DND-41 (cell line): Measurements from ENCODE around the gene STRN.

ENCODE experiments used
- ATAC-seq: fragments of 200-7000 bp; cut with Tn5 transposase; 3 replicates; pipeline ENCODE4 v1.9.1; 2021; ENCODE audit warnings: low read depth; ENCODE audit not compliant: insufficient read depth
- DNase-seq: peaks from one replicate; pipeline ENCODE4 v3.0.0-alpha.2; 2020
- H2AFZ ChIP-seq: 2 replicates; pipeline ENCODE4 v1.6.0; 2012; ENCODE audit warnings: low read depth, low read length
- H3K27ac ChIP-seq: 2 replicates; pipeline ENCODE4 v1.5.1; 2012; ENCODE audit warnings: low read length, inconsistent platforms
- H3K27me3 ChIP-seq: fragments of 200-600 bp; sonication (generic); 2 replicates; pipeline ENCODE4 v1.6.0; 2012; ENCODE audit warnings: low read length, mild to moderate bottlenecking, inconsistent platforms; ENCODE audit not compliant: insufficient read depth, poor library complexity
- H3K36me3 ChIP-seq: 2 replicates; pipeline ENCODE4 v1.5.1; 2012; ENCODE audit warnings: low read length, inconsistent platforms; ENCODE audit not compliant: insufficient read depth
- H3K4me1 ChIP-seq: 2 replicates; pipeline ENCODE4 v1.5.1; 2012; ENCODE audit warnings: mild to moderate bottlenecking, low read length; ENCODE audit not compliant: insufficient read depth
- H3K4me2 ChIP-seq: 2 replicates; pipeline ENCODE4 v1.6.0; 2012; ENCODE audit warnings: mild to moderate bottlenecking, moderate library complexity, low read length, inconsistent platforms; ENCODE audit not compliant: insufficient read depth
- H3K4me3 ChIP-seq, 2 experiments: fragments of 200-600 bp in 1 of 2; shearing (Covaris generic) in 1 of 2; 2 replicates each; pipeline ENCODE4 v1.5.1; 2012 to 2016; ENCODE audit warnings: inconsistent platforms in 2 of 2, low read length in 2 of 2, mild to moderate bottlenecking in 2 of 2, low read depth in 1 of 2, moderate library complexity in 1 of 2
- H3K79me2 ChIP-seq: 2 replicates; pipeline ENCODE4 v1.6.0; 2012; ENCODE audit warnings: low read length, inconsistent platforms; ENCODE audit not compliant: insufficient read depth
- H3K9ac ChIP-seq: 2 replicates; pipeline ENCODE4 v1.6.0; 2012; ENCODE audit warnings: low read depth, mild to moderate bottlenecking, inconsistent platforms, low read length, moderate library complexity
- H3K9me3 ChIP-seq: 2 replicates; pipeline ENCODE4 v1.5.1; 2012; ENCODE audit warnings: low read length, moderate library complexity, mild to moderate bottlenecking, inconsistent platforms; ENCODE audit not compliant: insufficient read depth, severe bottlenecking
- H4K20me1 ChIP-seq: 2 replicates; pipeline ENCODE4 v1.6.0; 2012; ENCODE audit warnings: low read length; ENCODE audit not compliant: insufficient read depth
- EZH2 ChIP-seq: IDR thresholded peaks from 3 replicates; pipeline ENCODE4 v1.6.1; 2012; ENCODE audit warnings: borderline replicate concordance, low read depth, mild to moderate bottlenecking, moderate library complexity, low read length, inconsistent platforms; ENCODE audit not compliant: severe bottlenecking
- TF ChIP-seq, protein P1 (sequence below): IDR thresholded peaks from 2 replicates; pipeline ENCODE4 v1.5.1; 2012; ENCODE audit warnings: borderline replicate concordance, low read length, moderate library complexity, mild to moderate bottlenecking; ENCODE audit not compliant: poor library complexity, severe bottlenecking; ENCODE audit errors: extremely low read depth

The STRN gene

GRCh38 chr2:36921984-36922383 is 44.4 kb downstream of the STRN start:
- H3K79me2 ChIP-seq: no peaks in the 10 kb centered on the region
- H3K9ac ChIP-seq: no peak overlapping the region
- H3K27me3 ChIP-seq: no peaks in the 10 kb centered on the region
- H3K27ac ChIP-seq: no peak overlapping the region
- no peak overlapping the region for H3K4me2 ChIP-seq
- no peak overlapping the region for H3K4me3 ChIP-seq
- no peak for ATAC-seq
- no peak for DNase-seq
- H4K20me1 ChIP-seq: no peaks in the 10 kb centered on the region
- H3K4me1 ChIP-seq: no peaks in the 10 kb centered on the region
- H2AFZ ChIP-seq: no peak overlapping the region
- no peaks in the 10 kb centered on the region for H3K9me3 ChIP-seq
- no peaks in the 10 kb centered on the region for H3K36me3 ChIP-seq
- no peak for TF ChIP-seq EZH2
- TF ChIP-seq, protein P1, sequence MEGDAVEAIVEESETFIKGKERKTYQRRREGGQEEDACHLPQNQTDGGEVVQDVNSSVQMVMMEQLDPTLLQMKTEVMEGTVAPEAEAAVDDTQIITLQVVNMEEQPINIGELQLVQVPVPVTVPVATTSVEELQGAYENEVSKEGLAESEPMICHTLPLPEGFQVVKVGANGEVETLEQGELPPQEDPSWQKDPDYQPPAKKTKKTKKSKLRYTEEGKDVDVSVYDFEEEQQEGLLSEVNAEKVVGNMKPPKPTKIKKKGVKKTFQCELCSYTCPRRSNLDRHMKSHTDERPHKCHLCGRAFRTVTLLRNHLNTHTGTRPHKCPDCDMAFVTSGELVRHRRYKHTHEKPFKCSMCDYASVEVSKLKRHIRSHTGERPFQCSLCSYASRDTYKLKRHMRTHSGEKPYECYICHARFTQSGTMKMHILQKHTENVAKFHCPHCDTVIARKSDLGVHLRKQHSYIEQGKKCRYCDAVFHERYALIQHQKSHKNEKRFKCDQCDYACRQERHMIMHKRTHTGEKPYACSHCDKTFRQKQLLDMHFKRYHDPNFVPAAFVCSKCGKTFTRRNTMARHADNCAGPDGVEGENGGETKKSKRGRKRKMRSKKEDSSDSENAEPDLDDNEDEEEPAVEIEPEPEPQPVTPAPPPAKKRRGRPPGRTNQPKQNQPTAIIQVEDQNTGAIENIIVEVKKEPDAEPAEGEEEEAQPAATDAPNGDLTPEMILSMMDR: no peak

- H3K79me2 ChIP-seq: no peaks in the 10 kb centered on the region
- TF ChIP-seq EZH2: no peak
- TF ChIP-seq, protein P1: no peak
- no peaks in the 10 kb centered on the region for H3K27me3 ChIP-seq
- H4K20me1 ChIP-seq: no peaks in the 10 kb centered on the region
- no peak for DNase-seq
- H3K4me1 ChIP-seq: no peaks in the 10 kb centered on the region
- H3K4me2 ChIP-seq: no peak overlapping the region
- no peak overlapping the region for H3K27ac ChIP-seq
- no peak overlapping the region for H2AFZ ChIP-seq
- no peaks in the 10 kb centered on the region for H3K9me3 ChIP-seq
- H3K4me3 ChIP-seq: no peak overlapping the region
- ATAC-seq: no peak
- H3K36me3 ChIP-seq: peaks cover 4% of the 10 kb centered on the region; the same call in 1 of the 2 replicates
- no peak overlapping the region for H3K9ac ChIP-seq
Observed at GRCh38 chr2:36919041-36919837, 47.1 kb downstream of the STRN start.

GRCh38 chr2:36918307-36918706 is 48.0 kb downstream of the STRN start:
- Histone ChIP-seq H3K4me3 (no peak overlapping the region), H3K4me2 (no peak overlapping the region), H3K27me3 (no peaks in the 10 kb centered on the region), H3K79me2 (no peaks in the 10 kb centered on the region), H2AFZ (no peak overlapping the region), H4K20me1 (no peaks in the 10 kb centered on the region), H3K27ac (no peak overlapping the region), H3K36me3 (peaks cover 9% of the 10 kb centered on the region; the same call in 1 of the 2 replicates), H3K4me1 (no peaks in the 10 kb centered on the region), H3K9me3 (no peaks in the 10 kb centered on the region), H3K9ac (no peak overlapping the region)
- no peak for TF ChIP-seq EZH2
- TF ChIP-seq, protein P1: no peak
- ATAC-seq (no peak), DNase-seq (no peak)
